Large intestine (tissue), 3 donors: Measurements from ENCODE around the gene PDX1. TPM values are rescaled to one million over a fixed set of nuclear protein-coding genes. Genes with fewer than 3 reads are reported as not detected.

ENCODE experiments used
- DNase-seq, 2 donors: peaks; one replicate each; pipeline versions ENCODE4 v3.0.0 to v3.0.0-alpha.2; 2013
- H3K27ac ChIP-seq: one replicate; pipeline ENCODE4 v1.5.1; 2013; ENCODE audit warnings: low read length
- H3K27me3 ChIP-seq: 2 replicates; pipeline ENCODE4 v1.6.1; 2013; ENCODE audit warnings: low read length; ENCODE audit not compliant: control insufficient read depth, insufficient read depth
- H3K36me3 ChIP-seq: 2 replicates; pipeline ENCODE4 v1.6.1; 2013; ENCODE audit warnings: low read length; ENCODE audit not compliant: control insufficient read depth, insufficient read depth
- H3K4me1 ChIP-seq: one replicate; pipeline ENCODE4 v1.6.1; 2013; ENCODE audit warnings: low read length; ENCODE audit not compliant: control insufficient read depth, insufficient read depth
- H3K4me3 ChIP-seq: one replicate; pipeline ENCODE4 v1.5.1; 2013; ENCODE audit warnings: low read length
- H3K9me3 ChIP-seq: one replicate; pipeline ENCODE4 v1.6.1; 2013; ENCODE audit warnings: mild to moderate bottlenecking, low read depth, low read length, moderate library complexity; ENCODE audit not compliant: control insufficient read depth
- WGBS: methylation state at CpG from one replicate; pipeline ENCODE4 v1.1.5; 2013; ENCODE audit warnings: low lambda C conversion rate; ENCODE audit not compliant: insufficient coverage; 5-methylcytosine and 5-hydroxymethylcytosine counted together
- polyA plus RNA-seq: library from polyadenylated mRNA; unstranded; fragments of 120-200 nt; gene quantifications from one replicate; pipeline ENCODE4 v1.2.1, GENCODE V29; 2013

Gene PDX1
- polyA plus RNA-seq, 1 donor = 20.0 TPM

DNA sequence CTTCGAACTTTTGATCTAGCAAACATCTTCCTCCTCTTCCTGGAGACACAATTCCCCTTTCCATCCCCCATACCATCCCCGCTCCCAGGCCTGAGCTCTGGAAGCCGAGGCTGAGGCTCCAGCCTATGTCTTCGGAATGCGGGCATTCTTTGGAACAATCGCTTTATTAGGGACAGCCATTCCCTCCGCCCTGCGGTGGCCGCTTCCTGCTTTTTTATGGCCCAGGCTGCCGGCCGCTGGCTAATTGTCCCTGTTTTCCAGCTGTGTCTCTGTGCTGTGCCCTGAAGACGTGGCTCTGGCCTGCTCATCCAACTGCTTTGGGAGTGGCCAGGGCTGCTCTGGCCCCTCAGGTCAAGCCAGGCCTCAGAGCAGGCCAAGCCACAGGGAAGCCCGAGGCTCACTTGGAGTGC, 51.4 kb downstream of the PDX1 start:
- peak overlapping the region; percentile 42 for H3K4me3 ChIP-seq

DNA sequence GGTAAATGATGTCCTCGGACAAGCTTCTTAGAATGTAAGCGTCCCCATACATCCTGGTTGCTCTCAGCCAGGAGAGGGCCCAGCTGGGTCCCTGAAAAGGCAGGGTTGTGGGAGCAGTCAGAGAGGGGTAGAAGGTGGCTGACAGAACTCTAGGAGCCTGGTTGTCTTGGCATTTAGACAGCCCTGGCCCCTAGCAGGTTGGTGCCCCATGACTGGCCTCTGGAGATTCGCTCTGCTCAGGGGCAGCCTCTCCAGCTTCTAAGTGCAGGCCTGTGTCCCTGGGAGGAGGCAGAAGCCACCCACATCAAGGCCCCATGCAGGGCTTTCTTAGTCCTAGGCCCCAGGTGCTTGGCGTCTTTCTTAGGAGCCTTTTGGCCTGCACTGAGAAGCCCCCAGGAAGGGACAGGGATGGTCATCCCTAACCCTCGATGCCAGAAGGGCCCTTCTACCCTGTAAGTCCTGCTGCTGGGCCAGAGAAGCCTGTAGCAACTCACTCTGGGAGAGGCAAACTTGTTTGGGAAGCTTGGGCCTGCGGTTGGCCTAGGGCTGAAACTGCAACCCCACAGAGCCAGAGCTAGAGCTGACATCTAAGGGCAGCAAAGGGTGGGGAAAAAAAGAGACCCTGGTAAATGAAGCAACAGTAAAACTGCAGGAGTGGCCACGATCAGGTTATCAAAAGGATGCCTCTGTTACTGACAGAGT, 52.1 kb downstream of the PDX1 start:
- Histone ChIP-seq H3K4me1 (peaks cover 37% of the 10 kb centered on the region), H3K4me3 (no peak overlapping the region), H3K36me3 (peaks cover 8% of the 10 kb centered on the region), H3K27me3 (peaks cover 64% of the 10 kb centered on the region), H3K9me3 (peaks cover under 1% of the 10 kb centered on the region), H3K27ac (peak overlapping the region; percentile 98)
- no peak for DNase-seq
- no CpG with 5 or more reads among the region's 7 CpGs for WGBS

More for the DNA sequence above, 51.4 kb downstream of the PDX1 start:
- peaks cover 9% of the 10 kb centered on the region for H3K36me3 ChIP-seq
- H3K27me3 ChIP-seq = peaks cover 64% of the 10 kb centered on the region
- no CpG with 5 or more reads among the region's 13 CpGs for WGBS
- peaks cover 37% of the 10 kb centered on the region for H3K4me1 ChIP-seq
- peak overlapping the region; percentile 98 for H3K27ac ChIP-seq
- DNase-seq = peak in 1 of 2 donors; percentile 71
- peaks cover 3% of the 10 kb centered on the region for H3K9me3 ChIP-seq

DNA sequence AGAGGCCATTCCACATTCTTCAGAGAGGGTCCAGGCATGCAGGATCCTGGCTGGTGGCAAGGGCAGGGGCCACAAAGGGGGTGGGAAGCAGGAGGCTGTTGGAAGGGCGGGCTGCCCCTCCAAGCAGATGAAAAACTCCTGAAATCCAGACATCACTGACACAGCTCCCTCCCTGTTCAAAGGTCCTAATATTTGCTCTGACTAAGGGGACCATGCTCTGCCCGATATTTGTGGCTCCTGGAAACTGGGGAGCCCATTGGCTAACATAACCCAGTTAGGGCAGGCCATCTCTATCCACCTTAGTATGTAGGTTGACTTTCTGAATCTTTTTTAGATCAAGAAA, 52.6 kb downstream of the PDX1 start:
- peaks cover 3% of the 10 kb centered on the region for H3K36me3 ChIP-seq
- DNase-seq = peak; percentile 64 to 92
- no peaks in the 10 kb centered on the region for H3K9me3 ChIP-seq
- peak overlapping the region; percentile 98 for H3K27ac ChIP-seq
- no CpG with 5 or more reads among the region's 2 CpGs for WGBS
- H3K27me3 ChIP-seq = peaks cover 63% of the 10 kb centered on the region
- H3K4me3 ChIP-seq = no peak overlapping the region
- peaks cover 37% of the 10 kb centered on the region for H3K4me1 ChIP-seq

DNA sequence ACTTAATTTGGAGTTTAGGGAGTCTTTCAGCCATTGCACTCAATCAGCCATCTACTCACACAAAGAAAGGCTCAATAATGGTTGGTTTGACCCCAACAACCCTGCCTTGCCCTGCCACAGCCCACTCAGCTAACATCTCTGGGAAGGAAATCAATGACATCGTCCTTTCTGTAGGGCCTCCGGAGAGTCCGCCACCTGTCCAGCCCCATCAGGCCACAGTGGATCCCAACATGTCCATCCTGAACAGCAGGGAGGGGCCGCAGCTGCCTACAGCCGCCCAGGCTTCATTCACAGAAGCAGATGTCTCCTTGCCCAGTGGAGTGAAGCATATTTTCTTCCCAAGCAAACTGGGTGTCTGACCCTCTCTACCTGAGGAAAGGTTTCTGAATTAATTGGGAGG, 53.5 kb downstream of the PDX1 start:
- Histone ChIP-seq H3K27me3 (peaks cover 58% of the 10 kb centered on the region), H3K27ac (peak overlapping the region; percentile 98)
- WGBS = no CpG with 5 or more reads among the region's 5 CpGs

DNA sequence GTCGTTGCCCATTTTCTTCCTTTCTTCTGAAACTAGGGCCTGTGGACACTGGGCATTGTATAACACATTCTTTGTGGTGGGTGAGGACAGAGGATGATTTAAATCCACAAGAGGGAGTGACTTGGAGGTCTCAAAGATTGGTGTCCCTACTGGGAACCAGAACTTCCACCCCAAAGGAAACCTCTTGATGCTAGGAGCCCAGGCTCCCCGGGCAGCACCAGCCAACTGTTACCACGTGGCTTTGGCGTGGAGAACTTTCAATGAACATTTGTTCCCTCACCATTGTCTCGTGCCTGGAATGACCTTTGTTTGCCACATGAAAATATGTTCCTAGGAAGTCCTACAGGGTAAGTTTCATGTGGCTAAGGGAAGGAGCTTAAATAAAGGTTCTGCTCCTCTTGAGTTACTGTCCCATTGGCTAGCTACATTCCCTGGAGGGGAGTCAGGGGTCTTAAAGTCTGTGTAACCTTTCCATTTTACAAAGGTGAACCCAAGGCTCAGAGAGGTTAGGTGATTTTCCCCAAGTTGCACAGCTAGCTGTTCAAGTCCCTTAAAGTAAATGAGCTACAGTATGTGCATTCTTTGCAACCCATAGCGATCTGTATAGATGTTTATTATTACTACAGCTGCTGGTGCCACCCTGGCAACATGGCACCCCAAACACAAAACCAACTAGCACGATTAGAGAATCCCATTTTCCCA, 54.3 kb downstream of the PDX1 start:
- Histone ChIP-seq H3K4me1 (peaks cover 37% of the 10 kb centered on the region), H3K27ac (peak overlapping the region; percentile 98), H3K27me3 (peaks cover 58% of the 10 kb centered on the region), H3K9me3 (no peaks in the 10 kb centered on the region), H3K4me3 (no peak overlapping the region), H3K36me3 (no peaks in the 10 kb centered on the region)
- DNase-seq = peak in 1 of 2 donors; percentile 82
- no CpG with 5 or more reads among the region's 7 CpGs for WGBS

More for the DNA sequence above, 53.5 kb downstream of the PDX1 start:
- DNase-seq = peak in 1 of 2 donors; percentile 37
- Histone ChIP-seq H3K9me3 (no peaks in the 10 kb centered on the region), H3K36me3 (no peaks in the 10 kb centered on the region), H3K4me1 (peaks cover 37% of the 10 kb centered on the region), H3K4me3 (no peak overlapping the region)

Other genes with a start within 250 kb of the PDX1 start
- gene GSX1, start 127.5 kb upstream of the PDX1 start, polyA plus RNA-seq = not detected
- gene CDX2, start 49.3 kb downstream of the PDX1 start, polyA plus RNA-seq = 132 TPM
- 47.1 TPM for gene URAD, start 68.7 kb downstream of the PDX1 start, polyA plus RNA-seq
- gene FLT3, start 180.6 kb downstream of the PDX1 start, polyA plus RNA-seq = 1.1 TPM
- gene PAN3, start 218.5 kb downstream of the PDX1 start, polyA plus RNA-seq = 37.1 TPM